SK-N-SH treated with all-trans-retinoic acid at 6 μM for 48 hours (cell line): ENCODE results near the gene NKD1.

Experiments used
- CREB5 ChIP-seq: fragments of 250-450 bp; sonication (Bioruptor Pico); IDR thresholded peaks from 2 replicates; pipeline ENCODE4 v1.5.1; 2020; ENCODE audit warnings: low read depth, mild to moderate bottlenecking, moderate library complexity
- CSDC2 ChIP-seq: fragments of 250-450 bp; sonication (Bioruptor Pico); IDR thresholded peaks from 2 replicates; pipeline ENCODE4 v1.5.0; 2020; ENCODE audit warnings: mild to moderate bottlenecking, moderate library complexity
- ESRRG ChIP-seq: fragments of 250-450 bp; sonication (Bioruptor Pico); IDR thresholded peaks from 2 replicates; pipeline ENCODE4 v1.6.1; 2021; ENCODE audit warnings: mild to moderate bottlenecking
- RARB ChIP-seq: fragments of 250-450 bp; sonication (Bioruptor Pico); IDR thresholded peaks from 2 replicates; pipeline ENCODE4 v1.8.0; 2021; ENCODE audit warnings: mild to moderate bottlenecking, moderate library complexity
- ZFP3 ChIP-seq: fragments of 250-450 bp; sonication (Bioruptor Pico); IDR thresholded peaks from 2 replicates; pipeline ENCODE4 v1.5.0; 2020; ENCODE audit warnings: mild to moderate bottlenecking, moderate library complexity
- ZFP30 ChIP-seq: fragments of 450-650 bp; formaldehyde crosslinking; IDR thresholded peaks from 2 replicates; pipeline ENCODE4 v1.5.0; 2022; ENCODE audit warnings: mild to moderate bottlenecking, moderate library complexity
- ZNF565 ChIP-seq: fragments of 450-650 bp; formaldehyde crosslinking; conservative IDR thresholded peaks from 2 replicates; pipeline ENCODE4 v1.5.0; 2020; ENCODE audit warnings: low read depth, mild to moderate bottlenecking, moderate library complexity
- ZNF8 ChIP-seq: fragments of 450-650 bp; formaldehyde crosslinking; IDR thresholded peaks from 2 replicates; pipeline ENCODE4 v1.5.0; 2020; ENCODE audit warnings: mild to moderate bottlenecking, moderate library complexity

GRCh38 chr16:50500171-50500874 lies 47.9 kb upstream of the NKD1 start:
- TF ChIP-seq RARB (CRISPR knock-in tag) = no peak
- TF ChIP-seq CSDC2 (CRISPR knock-in tag) = no peak
- TF ChIP-seq CREB5 (CRISPR knock-in tag) = no peak
- no peak for TF ChIP-seq ZFP3 (CRISPR knock-in tag)
- TF ChIP-seq ZNF565 (CRISPR knock-in tag) = no peak
- TF ChIP-seq ZFP30 (CRISPR knock-in tag) = no peak
- TF ChIP-seq ESRRG = no peak
- no peak for TF ChIP-seq ZNF8
